Activated CD4-positive, alpha-beta T cell treated with anti-CD3 and anti-CD28 coated beads, Interleukin-2, amount 10 ng/mL, durations not matched to agents 24 days and 14 days (primary cell): ENCODE measurements around the gene AFF4. TPM values are rescaled to one million over a fixed set of nuclear protein-coding genes. Genes with fewer than 3 reads are reported as not detected.

Source experiments
- DNase-seq: peaks from one replicate; pipeline ENCODE4 v3.0.0; 2022
- H3K27ac Mint-ChIP-seq: one replicate; pipeline ENCODE4 v1.8.0; 2022; ENCODE audit warnings: mild to moderate bottlenecking, mixed read lengths
- H3K27me3 Mint-ChIP-seq: one replicate; pipeline ENCODE4 v1.8.0; 2022; ENCODE audit warnings: mixed read lengths
- H3K36me3 Mint-ChIP-seq: one replicate; pipeline ENCODE4 v1.8.0; 2022; ENCODE audit warnings: low read depth, mild to moderate bottlenecking, mixed read lengths
- H3K4me1 Mint-ChIP-seq: one replicate; pipeline ENCODE4 v1.8.0; 2021; ENCODE audit warnings: mixed read lengths
- H3K4me3 Mint-ChIP-seq: one replicate; pipeline ENCODE4 v1.8.0; 2022; ENCODE audit warnings: mild to moderate bottlenecking, moderate library complexity, mixed read lengths
- H3K9me3 Mint-ChIP-seq: one replicate; pipeline ENCODE4 v1.8.0; 2021; ENCODE audit warnings: mixed read lengths
- intact Hi-C: fragments of 100-400 bp; cut with micrococcal nuclease; formaldehyde crosslinking; loops from one replicate; pipeline ENCODE4 v1.15.1; 2023
- total RNA-seq: library from RNA; stranded (reverse); gene quantifications from 2 replicates; pipeline ENCODE4 v1.2.3, GENCODE V29; 2022

Gene AFF4
- total RNA-seq, 1 donor from 2014 or later, result 32.7 TPM

DNA sequence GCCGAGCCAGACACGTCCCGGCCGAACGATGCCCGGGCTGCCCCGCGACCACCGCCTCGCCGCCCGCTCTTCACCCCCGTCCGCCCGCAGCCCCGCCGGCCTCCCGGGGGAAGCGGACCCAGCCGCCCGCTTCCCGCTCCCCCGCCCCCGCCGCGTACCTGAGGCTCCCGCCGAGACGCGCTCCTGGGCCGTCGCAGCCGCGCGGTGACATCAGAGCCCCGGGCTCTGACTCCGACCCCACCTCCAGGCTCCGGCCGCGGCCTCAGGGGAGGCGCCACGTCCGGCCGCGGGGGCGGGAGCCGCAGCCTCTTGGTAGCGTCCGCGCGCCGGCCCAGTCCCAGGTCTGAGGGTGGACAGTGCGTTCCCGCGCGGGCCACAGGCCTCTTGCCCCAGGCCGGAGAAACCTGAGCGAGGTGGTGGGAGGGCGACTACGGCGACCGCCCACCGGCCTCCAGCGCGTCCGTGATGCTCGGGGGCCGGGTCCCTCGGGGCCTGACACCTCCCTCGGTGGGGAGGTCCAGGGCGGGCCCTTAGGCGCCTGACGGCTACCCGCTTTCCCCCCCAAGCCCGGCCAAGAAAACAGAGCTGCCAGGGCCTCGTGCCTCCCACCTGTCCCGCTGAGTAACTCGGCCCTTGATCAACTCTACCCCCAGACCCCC is 132.9 kb downstream of the AFF4 start, which contains the start of gene SHROOM1:
Gene SHROOM1 (minus strand): TSS at position 212 of the 659 bp plus-strand sequence. CDS start 4,507 bp downstream, outside the sequence.
- Mint-ChIP-seq H3K9me3 (no peaks in the 10 kb centered on the region), H3K4me1 (peaks cover 19% of the 10 kb centered on the region), H3K27me3 (peaks cover 50% of the 10 kb centered on the region), H3K4me3 (peak within 1 kb of the TSS; percentile 84), H3K27ac (peak within 1 kb of the TSS; percentile 84), H3K36me3 (no peaks in the 10 kb centered on the region)
- intact Hi-C loops, result loop anchor here (1.0 to 5.0 kb wide), 2 partner anchors 36 to 222 kb away; partner anchors contain the start of genes GDF9, HSPA4 and UQCRQ
- DNase-seq, result peak; percentile 78

- intact Hi-C loops, result loop anchor here (1.0 to 5.0 kb wide), 4 partner anchors 36 to 222 kb away; partner anchors contain the start of genes GDF9, HSPA4 and UQCRQ
- H3K27me3 Mint-ChIP-seq, result peaks cover 52% of the 10 kb centered on the region
- peak overlapping the region; percentile 84 for H3K4me3 Mint-ChIP-seq
- H3K4me1 Mint-ChIP-seq, result peaks cover 19% of the 10 kb centered on the region
- H3K9me3 Mint-ChIP-seq, result no peaks in the 10 kb centered on the region
- H3K36me3 Mint-ChIP-seq, result no peaks in the 10 kb centered on the region
- peak; percentile 92 for DNase-seq
- peak overlapping the region; percentile 84 for H3K27ac Mint-ChIP-seq
Measured at GRCh38 chr5:132829742-132830435, 133.5 kb downstream of the AFF4 start.

DNA sequence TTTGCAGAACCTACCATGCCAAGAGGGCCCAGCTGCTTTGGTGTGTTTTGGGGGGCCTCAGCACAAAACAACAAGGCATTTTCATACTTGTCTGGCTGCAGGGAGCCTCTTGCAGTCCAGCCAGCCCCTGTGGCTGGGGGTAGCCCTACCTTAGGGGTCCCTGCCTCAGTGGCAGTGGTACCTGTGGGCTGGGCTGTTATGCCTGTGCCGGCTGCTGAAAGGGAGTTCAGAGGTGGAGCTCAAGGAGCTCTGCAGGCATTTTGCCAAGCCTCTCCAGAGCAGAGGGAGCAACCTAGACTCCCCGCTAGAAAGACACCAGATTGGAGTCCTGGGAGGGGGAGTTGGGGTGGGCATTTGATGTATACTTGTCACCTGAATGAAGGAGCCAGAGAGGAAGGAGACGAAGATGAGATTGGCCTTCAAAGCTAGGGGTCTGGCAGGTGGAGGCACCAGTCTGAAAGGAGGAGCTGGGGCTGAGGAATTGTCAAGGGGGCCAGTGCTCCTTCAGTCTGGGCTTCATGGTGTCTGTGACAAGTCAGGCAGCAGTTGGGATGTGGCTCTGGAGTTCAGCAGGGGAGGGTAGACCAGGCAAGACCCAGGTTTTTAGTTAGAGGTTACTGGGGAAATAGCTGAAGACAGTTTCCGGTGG is 134.5 kb downstream of the AFF4 start:
- peak overlapping the region; percentile 84 for H3K4me3 Mint-ChIP-seq

GRCh38 chr5:132827943-132828673 is 135.3 kb downstream of the AFF4 start:
- H3K27me3 Mint-ChIP-seq, result peaks cover 62% of the 10 kb centered on the region
- H3K9me3 Mint-ChIP-seq, result no peaks in the 10 kb centered on the region
- H3K4me3 Mint-ChIP-seq, result no peak overlapping the region
- H3K36me3 Mint-ChIP-seq, result no peaks in the 10 kb centered on the region
- peaks cover 21% of the 10 kb centered on the region for H3K4me1 Mint-ChIP-seq
- H3K27ac Mint-ChIP-seq, result no peak overlapping the region
- intact Hi-C loops, result loop anchor here (5.0 kb wide), 1 partner anchor 166 kb away; no protein-coding TSS in a partner anchor
- peak; percentile 57 for DNase-seq

More for the DNA sequence above, 134.5 kb downstream of the AFF4 start:
- DNase-seq, result peak; percentile 56
- H3K9me3 Mint-ChIP-seq, result no peaks in the 10 kb centered on the region
- H3K36me3 Mint-ChIP-seq, result no peaks in the 10 kb centered on the region
- H3K4me1 Mint-ChIP-seq, result peaks cover 19% of the 10 kb centered on the region
- peaks cover 57% of the 10 kb centered on the region for H3K27me3 Mint-ChIP-seq
- no peak overlapping the region for H3K27ac Mint-ChIP-seq
- intact Hi-C loops, result loop anchor here (1.0 to 5.0 kb wide), 2 partner anchors 54 to 167 kb away; no protein-coding TSS in a partner anchor

GRCh38 chr5:132826424-132827082 is 136.9 kb downstream of the AFF4 start:
- Mint-ChIP-seq H3K27ac (no peak overlapping the region), H3K9me3 (no peaks in the 10 kb centered on the region), H3K4me3 (peak overlapping the region; percentile 28), H3K36me3 (no peaks in the 10 kb centered on the region), H3K4me1 (peaks cover 24% of the 10 kb centered on the region), H3K27me3 (peaks cover 56% of the 10 kb centered on the region)
- intact Hi-C loops, result loop anchor here (5.0 kb wide), 1 partner anchor 164 kb away; no protein-coding TSS in a partner anchor
- DNase-seq, result no peak

GRCh38 chr5:132825834-132826391 is 137.5 kb downstream of the AFF4 start:
- peaks cover 50% of the 10 kb centered on the region for H3K27me3 Mint-ChIP-seq
- intact Hi-C loops, result loop anchor here (5.0 kb wide), 1 partner anchor 164 kb away; no protein-coding TSS in a partner anchor

More at GRCh38 chr5:132825834-132826391, 137.5 kb downstream of the AFF4 start:
- Mint-ChIP-seq H3K27ac (no peak overlapping the region), H3K4me3 (peak overlapping the region; percentile 55), H3K9me3 (no peaks in the 10 kb centered on the region), H3K36me3 (no peaks in the 10 kb centered on the region), H3K4me1 (peaks cover 19% of the 10 kb centered on the region)
- peak; percentile 83 for DNase-seq

Other genes starting within 250 kb of the AFF4 start
- 44.2 and 51.9 TPM in 2 replicates for gene KIF3A, start 226.1 kb downstream of the AFF4 start, total RNA-seq
- 39.5 and 42.7 TPM in 2 replicates for gene CCNI2, start 216.2 kb downstream of the AFF4 start, total RNA-seq
- 43.8 and 45.4 TPM in 2 replicates for gene SEPTIN8, start 186.4 kb downstream of the AFF4 start, total RNA-seq
- gene SOWAHA, start 150.3 kb downstream of the AFF4 start, total RNA-seq, result 0.59 and 0.65 TPM in 2 replicates
- gene SHROOM1, start 133.0 kb downstream of the AFF4 start, total RNA-seq, result 5.3 and 7.4 TPM in 2 replicates
- 0.30 and 0.45 TPM in 2 replicates for gene GDF9, start 97.2 kb downstream of the AFF4 start, total RNA-seq
- gene UQCRQ, start 97.0 kb downstream of the AFF4 start, total RNA-seq, result 454 and 464 TPM in 2 replicates
- 4.7 and 6.0 TPM in 2 replicates for gene LEAP2, start 90.0 kb downstream of the AFF4 start, total RNA-seq
- 32.2 and 36.0 TPM in 2 replicates for gene ZCCHC10, start 62.9 kb upstream of the AFF4 start, total RNA-seq
- 267 and 270 TPM in 2 replicates for gene HSPA4, start 88.4 kb upstream of the AFF4 start, total RNA-seq